Muscle of back (tissue), 11 donors: ENCODE measurements around the gene CCDC148. TPM values are rescaled to one million over a fixed set of nuclear protein-coding genes. Genes with fewer than 3 reads are reported as not detected.

Experiments
- DNase-seq, 3 donors: peaks; one replicate each; pipeline versions ENCODE4 v3.0.0 to v3.0.0-alpha.2; 2013
- polyA plus RNA-seq, 10 donors: library from polyadenylated mRNA; unstranded; fragments of 120-200 nt; gene quantifications; one replicate each; pipeline ENCODE4 v1.2.1, GENCODE V29; 2013; ENCODE audit not compliant: insufficient read length in 10 of 10

Gene CCDC148
- polyA plus RNA-seq, 10 donors, result 0.12 to 1.0 (median 0.27) TPM

- no peak for DNase-seq
Observed at GRCh38 chr2:158127380-158127804, 329.2 kb downstream of the CCDC148 start.

- DNase-seq, result no peak
Observed at GRCh38 chr2:158125756-158126498, 330.6 kb downstream of the CCDC148 start.

- no peak for DNase-seq
Observed at GRCh38 chr2:158124896-158125295, 331.7 kb downstream of the CCDC148 start.

Other genes with a start within 250 kb of the CCDC148 start
- gene PKP4, start 199 bp upstream of the CCDC148 start, polyA plus RNA-seq, result 10 to 100 TPM; 22.5 to 40.8 (median 27.9) TPM